HG03066 (cell line): ENCODE measurements around the gene PERM1.
A peak's percentile ranks its signal among the peaks of the same experiment; 100 is the strongest.

ENCODE experiments used
- ATAC-seq: cut with Tn5 transposase; IDR thresholded peaks from one replicate; pipeline ENCODE4 v1.9.1; 2021; ENCODE audit warnings: low read depth; ENCODE audit not compliant: unreplicated experiment

PERM1 gene

DNA sequence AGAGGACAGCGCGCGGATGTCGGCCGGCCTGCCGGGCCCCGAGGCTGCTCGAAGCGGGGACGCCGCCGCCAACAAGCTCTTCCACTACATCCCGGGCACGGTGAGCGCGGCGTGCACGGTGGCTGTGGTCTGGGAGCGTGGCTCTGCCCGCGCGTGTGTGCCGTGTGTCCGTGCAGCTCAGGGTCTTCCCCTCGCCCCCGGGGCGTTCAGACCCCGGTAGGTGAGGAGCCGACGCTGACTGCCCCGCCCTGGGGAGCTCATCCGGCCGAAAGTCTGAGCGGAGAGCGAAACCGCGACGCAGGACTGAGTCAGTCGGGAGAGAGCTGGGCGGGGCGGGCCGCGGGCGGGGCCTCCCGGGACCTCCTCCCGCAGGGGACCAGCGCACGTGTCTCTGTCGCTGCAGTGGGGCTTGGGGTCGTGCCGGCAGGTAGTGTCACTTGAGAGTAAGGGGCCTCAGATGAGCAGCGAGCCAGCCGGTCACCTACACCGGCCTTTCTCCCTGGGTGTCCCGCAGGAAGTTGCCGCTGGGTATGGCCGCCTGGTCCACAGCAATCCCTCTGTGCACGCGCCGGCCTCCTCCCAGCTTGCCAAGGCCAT, 15.1 kb downstream of the PERM1 start:
- ATAC-seq = peak; percentile 76

DNA sequence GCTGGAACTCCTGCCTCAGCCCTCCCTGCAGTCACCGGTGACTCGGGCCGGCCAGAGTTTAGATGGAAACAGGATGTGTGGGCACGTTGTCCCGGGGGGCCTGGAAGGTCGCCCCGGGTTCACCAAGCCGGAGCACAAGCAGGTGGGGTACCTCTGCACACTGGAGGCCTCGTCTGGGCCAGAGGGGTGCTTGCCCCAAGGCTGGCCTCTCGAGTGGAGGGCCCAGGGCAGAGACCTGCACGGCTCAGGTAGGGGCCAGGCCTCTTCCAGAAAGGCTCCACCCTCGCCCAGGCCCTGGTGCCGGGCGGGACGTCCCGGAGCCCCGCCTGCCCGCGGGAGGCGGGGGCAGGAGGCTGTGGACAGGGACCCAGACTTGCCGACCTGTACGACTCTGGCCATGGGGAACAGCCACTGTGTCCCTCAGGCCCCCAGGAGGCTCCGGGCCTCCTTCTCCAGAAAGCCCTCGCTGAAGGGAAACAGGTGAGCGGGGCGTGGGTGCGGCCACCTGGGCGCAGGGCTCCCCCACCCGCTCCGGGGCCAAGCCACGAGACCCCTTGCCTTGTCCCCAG, 15.7 kb downstream of the PERM1 start, which contains the start of gene PLEKHN1:
Gene PLEKHN1, plus strand, starts transcription at position 348 of the 569 bp plus-strand sequence. Its CDS starts 50 bp downstream, at position 398.
- no peak for ATAC-seq

- no peak for ATAC-seq
Measured at GRCh38 chr1:965526-966134, 16.3 kb downstream of the PERM1 start.

DNA sequence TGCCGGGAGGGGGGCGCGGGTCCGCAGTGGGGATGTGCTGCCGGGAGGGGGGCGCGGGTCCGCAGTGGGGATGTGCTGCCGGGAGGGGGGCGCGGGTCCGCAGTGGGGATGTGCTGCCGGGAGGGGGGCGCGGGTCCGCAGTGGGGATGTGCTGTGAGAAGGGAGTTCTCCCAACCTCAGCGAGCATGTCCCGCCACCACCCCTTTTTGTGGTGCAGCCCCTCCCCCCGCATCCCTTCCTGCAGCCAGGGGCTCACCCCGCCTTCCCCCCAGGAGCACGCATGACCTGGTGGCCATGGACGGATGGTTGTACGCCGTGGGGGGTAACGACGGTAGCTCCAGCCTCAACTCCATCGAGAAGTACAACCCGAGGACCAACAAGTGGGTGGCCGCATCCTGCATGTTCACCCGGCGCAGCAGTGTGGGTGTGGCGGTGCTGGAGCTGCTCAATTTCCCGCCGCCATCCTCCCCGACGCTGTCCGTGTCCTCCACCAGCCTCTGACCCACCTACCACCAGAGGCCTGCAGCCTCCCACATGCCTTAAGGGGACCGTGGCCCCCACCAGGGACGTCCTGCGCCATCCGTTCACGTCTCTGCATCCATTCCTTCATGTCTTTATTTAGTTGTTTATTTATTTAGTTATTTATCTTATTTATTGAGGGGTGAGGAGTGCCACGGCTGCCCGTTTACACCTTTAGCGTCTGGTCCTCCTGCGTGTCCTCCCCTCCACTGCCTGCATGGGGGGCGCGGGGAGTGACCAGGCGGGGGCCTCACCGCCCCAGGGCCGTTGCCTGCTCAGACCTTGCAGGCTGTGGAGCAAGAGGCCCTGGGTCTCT, 17.0 kb downstream of the PERM1 start:
- no peak for ATAC-seq

DNA sequence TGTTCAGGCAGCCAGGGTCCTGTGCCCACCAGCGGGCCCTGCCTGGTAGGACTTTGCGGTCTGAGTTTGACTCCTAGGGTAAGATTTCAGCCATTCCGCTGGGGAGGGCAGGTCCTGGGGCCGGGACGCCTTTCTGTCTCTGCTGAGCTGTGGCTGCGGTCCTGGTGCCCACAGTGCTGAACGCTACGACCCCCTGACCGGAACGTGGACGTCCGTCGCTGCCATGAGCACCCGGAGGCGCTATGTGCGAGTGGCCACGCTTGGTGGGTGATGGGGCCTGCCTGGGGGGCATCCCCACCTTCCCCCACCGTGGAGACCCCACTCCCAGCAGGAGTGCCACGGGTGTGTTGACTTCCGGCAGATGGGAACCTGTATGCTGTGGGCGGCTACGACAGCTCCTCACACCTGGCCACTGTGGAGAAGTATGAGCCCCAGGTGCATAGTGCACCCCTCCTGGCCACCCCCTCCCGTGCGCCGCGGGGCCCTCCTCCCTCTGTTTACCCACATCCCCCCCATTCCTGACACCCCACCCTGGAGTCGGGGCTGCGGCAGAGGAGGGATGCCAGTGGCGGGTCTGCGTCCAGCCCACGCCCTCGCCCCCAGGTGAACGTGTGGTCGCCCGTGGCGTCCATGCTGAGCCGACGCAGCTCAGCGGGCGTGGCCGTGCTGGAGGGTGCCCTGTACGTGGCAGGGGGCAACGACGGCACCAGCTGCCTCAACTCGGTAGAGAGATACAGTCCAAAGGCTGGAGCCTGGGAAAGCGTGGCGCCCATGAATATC, 18.0 kb downstream of the PERM1 start:
- no peak for ATAC-seq

DNA sequence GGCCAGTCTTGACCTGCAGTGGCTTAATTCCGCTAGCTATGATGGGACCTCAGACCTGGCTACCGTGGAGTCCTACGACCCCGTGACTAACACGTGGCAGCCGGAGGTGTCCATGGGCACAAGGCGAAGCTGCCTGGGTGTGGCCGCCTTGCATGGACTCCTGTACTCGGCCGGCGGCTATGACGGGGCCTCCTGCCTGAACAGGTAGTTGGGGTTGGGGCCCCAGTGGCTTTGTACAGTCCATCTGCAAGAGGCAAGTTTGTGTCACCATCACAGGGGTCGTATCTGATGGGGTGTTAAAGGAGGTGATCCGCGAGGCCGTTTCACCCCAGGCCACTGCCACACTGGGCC, 18.6 kb downstream of the PERM1 start:
- ATAC-seq = no peak

DNA sequence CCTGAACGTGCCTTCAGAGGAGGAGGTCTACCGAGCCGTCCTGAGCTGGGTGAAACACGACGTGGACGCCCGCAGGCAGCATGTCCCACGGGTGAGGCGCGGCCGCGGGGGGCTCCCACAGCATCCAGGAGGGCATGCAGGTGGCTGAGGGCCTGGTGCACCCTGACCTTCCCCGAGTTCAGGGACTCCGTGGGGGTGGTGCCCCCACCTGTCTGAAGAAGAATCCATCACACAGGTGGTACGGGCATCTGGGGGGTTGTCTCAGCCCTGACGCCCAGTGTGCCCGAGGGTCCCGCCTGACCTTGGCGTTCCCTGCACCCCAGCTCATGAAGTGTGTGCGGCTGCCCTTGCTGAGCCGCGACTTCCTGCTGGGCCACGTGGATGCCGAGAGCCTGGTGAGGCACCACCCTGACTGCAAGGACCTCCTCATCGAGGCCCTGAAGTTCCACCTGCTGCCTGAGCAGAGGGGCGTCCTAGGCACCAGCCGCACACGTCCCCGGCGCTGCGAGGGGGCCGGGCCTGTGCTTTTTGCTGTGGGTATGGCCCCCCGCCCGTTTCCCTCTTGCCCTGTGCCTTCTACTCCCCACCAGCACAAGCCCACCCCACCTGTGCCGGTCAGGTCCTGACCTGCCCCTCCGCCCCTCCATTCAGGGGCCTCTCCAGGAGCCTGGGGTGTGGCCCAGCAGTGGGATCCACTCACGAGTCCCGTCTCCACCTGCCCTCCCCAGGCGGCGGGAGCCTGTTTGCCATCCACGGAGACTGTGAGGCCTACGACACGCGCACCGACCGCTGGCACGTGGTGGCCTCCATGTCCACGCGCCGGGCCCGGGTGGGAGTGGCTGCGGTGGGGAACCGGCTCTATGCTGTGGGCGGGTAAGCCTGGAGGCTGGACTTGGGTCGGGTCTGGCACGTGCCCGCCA, 19.3 kb downstream of the PERM1 start:
- no peak for ATAC-seq

DNA sequence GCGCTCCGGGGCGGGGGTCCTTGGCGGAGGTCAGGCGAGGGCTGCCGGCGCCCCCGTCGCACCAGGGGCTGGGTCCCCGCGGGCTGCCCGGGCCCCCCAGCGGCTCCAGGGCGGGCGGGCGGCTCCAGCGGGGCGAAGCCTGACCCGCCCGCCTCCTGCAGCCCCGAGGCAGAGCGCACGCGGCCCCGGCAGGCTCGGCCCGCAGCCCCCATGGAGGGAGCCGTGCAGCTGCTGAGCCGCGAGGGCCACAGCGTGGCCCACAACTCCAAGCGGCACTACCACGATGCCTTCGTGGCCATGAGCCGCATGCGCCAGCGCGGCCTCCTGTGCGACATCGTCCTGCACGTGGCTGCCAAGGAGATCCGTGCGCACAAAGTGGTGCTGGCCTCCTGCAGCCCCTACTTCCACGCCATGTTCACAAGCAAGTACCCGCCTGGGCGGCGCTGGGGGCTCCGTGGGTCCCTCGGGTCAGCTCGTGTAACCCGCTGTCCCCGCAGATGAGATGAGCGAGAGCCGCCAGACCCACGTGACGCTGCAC, 20.7 kb downstream of the PERM1 start:
- no peak for ATAC-seq

DNA sequence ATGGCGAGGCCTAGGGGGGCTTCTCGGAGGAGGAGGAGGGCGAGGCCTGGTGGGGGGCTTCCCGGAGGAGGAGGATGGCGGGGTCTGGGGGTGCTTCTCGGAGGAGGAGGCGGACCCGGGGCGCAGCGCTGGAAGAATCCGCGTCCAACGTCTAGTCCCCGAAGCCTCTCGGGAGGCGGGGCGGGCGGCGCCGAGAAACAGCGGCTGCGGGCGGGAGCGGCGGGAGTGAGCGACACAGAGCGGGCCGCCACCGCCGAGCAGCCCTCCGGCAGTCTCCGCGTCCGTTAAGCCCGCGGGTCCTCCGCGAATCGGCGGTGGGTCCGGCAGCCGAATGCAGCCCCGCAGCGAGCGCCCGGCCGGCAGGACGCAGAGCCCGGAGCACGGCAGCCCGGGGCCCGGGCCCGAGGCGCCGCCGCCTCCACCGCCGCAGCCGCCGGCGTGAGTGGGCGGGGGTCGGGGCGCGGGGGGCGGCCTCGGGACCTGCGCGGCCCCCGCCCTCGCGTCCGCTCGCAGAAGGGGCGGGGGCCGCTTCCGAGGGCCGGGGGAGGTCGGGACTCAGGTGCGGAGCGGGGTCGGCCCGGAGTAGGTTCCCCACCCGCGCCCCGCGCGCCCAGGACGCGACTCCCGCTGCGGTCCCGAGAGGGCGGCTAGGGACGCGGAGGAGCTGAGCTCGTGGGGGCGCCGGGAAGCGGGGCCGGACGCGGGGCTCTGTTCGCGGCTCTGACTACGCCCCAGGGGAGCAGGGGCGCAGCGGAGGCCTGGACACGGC, 21.3 kb downstream of the PERM1 start, which contains the start of gene KLHL17:
Gene KLHL17, plus strand, starts transcription at position 222 of the 769 bp plus-strand sequence. Its CDS starts 110 bp downstream, at position 332.
- ATAC-seq = peak; percentile 40

- ATAC-seq = no peak
Measured at GRCh38 chr1:959731-960362, 22.0 kb downstream of the PERM1 start.

DNA sequence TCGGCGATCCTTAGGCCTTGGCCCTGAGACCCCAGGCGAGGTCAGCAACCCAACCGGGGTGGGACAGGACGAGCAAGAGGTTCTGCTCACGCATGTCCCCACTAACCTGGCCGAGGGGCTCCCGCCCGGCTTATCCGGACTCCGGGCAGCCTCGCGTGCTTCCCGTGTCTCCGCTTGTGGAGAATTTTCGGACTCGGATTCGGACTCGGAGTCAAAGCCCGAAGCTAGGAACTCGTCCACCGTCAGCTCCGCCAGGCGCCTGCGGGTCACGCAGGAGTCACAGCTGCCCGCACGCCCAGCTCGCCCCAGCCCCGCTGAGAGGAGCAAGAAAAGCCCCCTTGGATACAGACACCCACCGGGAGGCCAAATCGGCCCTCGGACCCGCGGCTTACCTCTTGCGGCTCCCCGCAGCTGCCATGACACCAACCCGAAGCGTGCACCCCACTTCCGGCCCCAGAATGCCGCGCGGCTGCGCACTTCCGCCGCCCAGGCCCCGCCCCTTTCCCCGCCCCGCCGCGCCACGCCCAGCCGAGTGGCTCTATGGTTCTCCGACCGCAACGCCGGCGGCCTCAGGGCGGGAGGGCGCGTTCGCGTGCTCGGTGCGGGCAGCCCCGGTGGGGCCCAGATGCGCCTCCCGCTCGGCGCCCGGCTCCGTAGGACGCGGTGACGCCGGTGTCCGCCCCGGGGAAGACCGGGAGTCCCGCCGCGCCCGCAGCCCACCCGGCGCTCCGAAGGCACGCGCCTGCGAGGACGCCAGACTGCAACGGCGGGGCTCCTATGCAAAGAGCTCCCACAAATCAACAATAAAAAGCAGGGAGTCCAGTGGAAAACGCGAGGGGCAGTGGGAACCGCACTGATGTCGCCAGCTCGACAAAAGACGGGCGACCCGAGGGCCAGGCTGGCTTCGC, 22.8 kb downstream of the PERM1 start, which contains the start of gene NOC2L:
Gene NOC2L, minus strand, starts transcription at position 434 of the 908 bp plus-strand sequence. Its CDS starts 16 bp downstream, at position 418.
- peak; percentile 62 for ATAC-seq

DNA sequence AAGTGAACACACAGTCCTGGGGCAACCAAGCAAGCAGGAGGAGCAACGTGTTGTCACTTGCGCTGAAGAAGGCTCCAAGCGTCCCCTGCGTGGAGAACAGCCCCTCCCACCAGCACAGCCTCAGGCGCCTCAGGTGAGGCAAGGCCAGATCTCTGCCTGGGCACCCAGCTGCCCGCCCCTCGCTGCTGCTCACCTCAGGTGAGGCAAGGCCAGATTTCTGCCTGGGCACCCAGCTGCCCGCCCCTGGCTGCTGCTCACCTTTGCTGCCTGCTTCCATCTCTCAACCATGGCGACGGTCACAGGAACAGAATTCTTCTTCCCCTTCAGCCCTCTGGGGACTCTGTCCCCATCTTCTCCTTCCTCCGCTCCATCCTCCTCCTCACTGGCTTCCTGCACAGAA, 25.3 kb downstream of the PERM1 start:
- no peak for ATAC-seq

GRCh38 chr1:955474-955873, 26.4 kb downstream of the PERM1 start:
- ATAC-seq = no peak

GRCh38 chr1:954927-955326, 27.0 kb downstream of the PERM1 start:
- no peak for ATAC-seq

DNA sequence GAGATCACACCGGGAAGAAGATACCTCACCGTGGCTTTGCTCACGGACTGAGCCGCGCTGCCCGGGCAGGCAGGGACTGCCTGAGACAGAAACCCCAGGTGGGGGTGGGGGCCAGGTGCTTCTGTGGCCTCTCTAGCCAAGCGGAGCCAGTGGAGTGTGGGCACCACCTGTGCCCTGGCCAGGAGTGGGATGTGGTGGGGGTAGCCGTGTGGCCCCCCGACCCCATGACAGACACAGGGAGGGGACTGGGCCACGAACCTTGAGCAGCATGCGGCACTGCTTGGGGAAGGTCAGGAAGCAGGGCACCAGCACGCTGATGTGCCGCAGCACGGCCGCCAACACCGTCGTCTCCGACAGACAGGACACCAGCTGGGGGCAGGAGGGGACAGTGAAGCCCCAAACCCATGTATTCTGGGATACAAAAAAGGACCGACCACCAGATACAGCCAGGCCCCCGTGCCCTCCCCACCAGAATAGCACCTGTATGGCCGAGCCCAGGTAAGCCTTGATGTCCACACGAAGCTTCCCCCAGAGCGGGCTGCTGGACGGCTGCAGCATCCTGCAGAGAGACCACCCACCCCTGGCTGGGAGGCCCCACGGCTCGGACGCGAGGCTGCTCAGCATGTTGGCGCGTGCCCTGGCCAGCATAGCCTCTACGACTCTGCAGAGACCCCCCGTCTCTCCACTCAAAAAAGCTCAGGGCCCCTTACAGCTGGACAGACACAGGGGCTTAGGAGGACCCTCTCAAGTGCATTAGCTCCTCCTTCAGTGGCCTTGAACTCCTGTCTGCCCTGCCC, 28.2 kb downstream of the PERM1 start:
- no peak for ATAC-seq

- ATAC-seq = no peak
Measured at GRCh38 chr1:952603-953002, 29.3 kb downstream of the PERM1 start.
